ENCODE measurements around the gene ESCO1. TPM values are rescaled to one million over a fixed set of nuclear protein-coding genes. Genes with fewer than 3 reads are reported as not detected.

The ESCO1 gene
- total RNA-seq, 2 experiments from 2014 or later, result 25.3 to 37.7 TPM

DNA sequence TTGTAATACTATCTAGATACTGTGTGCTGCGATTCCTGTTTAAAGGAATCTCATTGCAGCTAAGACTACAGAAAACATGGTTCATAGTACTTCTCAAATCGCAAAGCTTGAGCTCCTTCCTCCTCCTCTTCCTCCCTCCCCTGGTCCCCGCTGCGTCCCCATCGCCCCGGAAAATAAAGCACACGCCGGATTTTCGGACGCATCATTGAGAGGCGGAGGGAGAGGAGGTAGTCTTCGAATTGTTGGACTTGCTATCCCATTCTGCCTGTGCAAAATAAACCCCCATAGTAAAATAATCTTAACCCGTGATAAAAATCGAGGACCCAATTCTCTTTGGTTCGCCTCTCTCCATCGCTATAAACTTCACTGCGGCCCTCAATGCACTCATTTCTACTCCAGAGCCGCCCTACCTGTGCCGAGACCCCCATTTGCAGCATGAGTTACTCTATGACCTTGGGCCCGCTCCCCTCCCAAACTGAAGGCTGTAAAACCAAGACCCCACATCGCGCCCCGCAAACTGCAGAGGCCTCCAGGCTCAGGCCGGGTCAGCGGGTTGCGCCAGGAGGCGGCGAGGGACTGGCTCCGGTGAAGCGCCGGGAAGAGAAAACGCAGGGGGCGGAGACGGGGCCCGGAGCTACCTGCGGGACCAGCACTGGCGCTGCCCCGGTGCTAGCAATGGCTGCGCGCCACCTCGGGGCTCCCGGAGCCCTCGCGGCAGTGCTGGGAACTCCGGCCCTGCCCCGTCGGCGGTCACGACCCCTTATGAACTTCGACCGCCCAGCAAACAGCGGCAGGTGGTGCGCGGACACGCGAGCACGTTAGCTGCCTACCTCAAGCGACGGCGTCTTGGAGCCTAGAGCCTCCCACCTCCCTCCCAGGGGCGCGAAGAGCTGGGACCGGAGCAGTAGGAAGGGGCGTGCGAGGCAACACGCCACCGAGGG, 649 bp downstream of the ESCO1 start:
- Histone ChIP-seq H3K4me3 (ENCODE audit: low read depth, low read length, poor library complexity, severe bottlenecking) (peak overlapping the region; percentile 87), H3K4me1 (ENCODE audit: insufficient read depth, low read length, poor library complexity, severe bottlenecking) (peaks cover 28% of the 10 kb centered on the region), H3K9me2 (ENCODE audit: insufficient read depth, low read length) (no peaks in the 10 kb centered on the region), H3K4me2 (ENCODE audit: low read length) (peak overlapping the region; percentile 81), H4K20me1 (ENCODE audit: insufficient read depth, low read length) (peaks cover 10% of the 10 kb centered on the region; the same call in 1 of the 2 replicates), H3K36me3 (ENCODE audit: insufficient read depth, low read length) (peaks cover 19% of the 10 kb centered on the region), H3K27ac (ENCODE audit: low read depth, low read length, poor library complexity, severe bottlenecking) (peak overlapping the region; percentile 92), H3K79me2 (ENCODE audit: insufficient read depth, low read depth, low read length) (peaks cover 50% of the 10 kb centered on the region), H2AFZ (ENCODE audit: low read length) (peak overlapping the region; percentile 45; the same call in 1 of the 2 replicates), H3K9me3 (ENCODE audit: low read length) (no peaks in the 10 kb centered on the region)
- CTCF ChIA-PET (ENCODE audit: unreplicated experiment), result interaction anchor here (0.5 to 2.2 kb wide), 4 partner anchors 10 to 18 kb away, joined by 3 to 17 read pairs (median 8); partner anchors contain the start of gene SNRPD1
- intact Hi-C loops (cut with micrococcal nuclease; ENCODE audit: unreplicated experiment), result loop anchor here (1.0 to 10.0 kb wide), 4 partner anchors 12 to 485 kb away; partner anchors contain the start of genes ABHD3, MIB1, ROCK1 and SNRPD1
- TSS peak; percentile 57 for BruUV-seq (replicated peaks)
- DNase-seq (ENCODE audit: low spot score), result peak; percentile 75
- POLR2A ChIA-PET, result interaction anchor here (0.6 to 3.1 kb wide), 14 partner anchors 9 to 230 kb away, joined by 3 to 49 read pairs (median 3); partner anchors contain the start of genes ABHD3, MIB1 and SNRPD1
- TF ChIP-seq CTCF (conservative IDR thresholded peaks at IDR 0.05; ENCODE audit: low read length), result no peak
- TF ChIP-seq EZH2phosphoT487 (IDR thresholded peaks at IDR 0.05; ENCODE audit: borderline replicate concordance, low read depth, low read length), result no peak

- Histone ChIP-seq H4K20me1 (ENCODE audit: insufficient read depth, low read length) (peaks cover 10% of the 10 kb centered on the region; the same call in 1 of the 2 replicates), H3K4me3 (ENCODE audit: low read depth, low read length, poor library complexity, severe bottlenecking) (peak overlapping the region; percentile 87), H3K9me2 (ENCODE audit: insufficient read depth, low read length) (no peaks in the 10 kb centered on the region), H3K9me3 (ENCODE audit: low read length) (peaks cover 5% of the 10 kb centered on the region; the same call in 1 of the 2 replicates), H2AFZ (ENCODE audit: low read length) (peak overlapping the region; percentile 45; the same call in 1 of the 2 replicates), H3K27ac (ENCODE audit: low read depth, low read length, poor library complexity, severe bottlenecking) (peak overlapping the region; percentile 92), H3K4me1 (ENCODE audit: insufficient read depth, low read length, poor library complexity, severe bottlenecking) (peaks cover 28% of the 10 kb centered on the region), H3K36me3 (ENCODE audit: insufficient read depth, low read length) (peaks cover 28% of the 10 kb centered on the region), H3K79me2 (ENCODE audit: insufficient read depth, low read depth, low read length) (peaks cover 59% of the 10 kb centered on the region), H3K4me2 (ENCODE audit: low read length) (peak overlapping the region; percentile 81)
- intact Hi-C loops (cut with micrococcal nuclease; ENCODE audit: unreplicated experiment), result no loop called here
- ChIA-PET CTCF (ENCODE audit: unreplicated experiment) (no interaction called here), POLR2A (interaction anchor here (0.5 to 3.1 kb wide), 7 partner anchors 13 to 231 kb away, joined by 3 to 49 read pairs (median 3); partner anchors contain the start of genes MIB1 and SNRPD1)
- no peak for TF ChIP-seq CTCF (conservative IDR thresholded peaks at IDR 0.05; ENCODE audit: low read length)
- TF ChIP-seq EZH2phosphoT487 (IDR thresholded peaks at IDR 0.05; ENCODE audit: borderline replicate concordance, low read depth, low read length), result no peak
- DNase-seq (ENCODE audit: low spot score), result peak; percentile 67
- no TSS peak for BruUV-seq (replicated peaks)
Measured at GRCh38 chr18:21598726-21599584, 1.5 kb downstream of the ESCO1 start.
